Measurements from ENCODE around the gene TNP2. TPM values are rescaled to one million over a fixed set of nuclear protein-coding genes. Genes with fewer than 3 reads are reported as not detected.
"Not testable (repeated sequence)": the region's sequence is repeated elsewhere in the genome, so short reads cannot be mapped to it uniquely, and the experiment has no call there.

The TNP2 gene
- total RNA-seq, 1 donor from 2014 or later, result not detected

DNA sequence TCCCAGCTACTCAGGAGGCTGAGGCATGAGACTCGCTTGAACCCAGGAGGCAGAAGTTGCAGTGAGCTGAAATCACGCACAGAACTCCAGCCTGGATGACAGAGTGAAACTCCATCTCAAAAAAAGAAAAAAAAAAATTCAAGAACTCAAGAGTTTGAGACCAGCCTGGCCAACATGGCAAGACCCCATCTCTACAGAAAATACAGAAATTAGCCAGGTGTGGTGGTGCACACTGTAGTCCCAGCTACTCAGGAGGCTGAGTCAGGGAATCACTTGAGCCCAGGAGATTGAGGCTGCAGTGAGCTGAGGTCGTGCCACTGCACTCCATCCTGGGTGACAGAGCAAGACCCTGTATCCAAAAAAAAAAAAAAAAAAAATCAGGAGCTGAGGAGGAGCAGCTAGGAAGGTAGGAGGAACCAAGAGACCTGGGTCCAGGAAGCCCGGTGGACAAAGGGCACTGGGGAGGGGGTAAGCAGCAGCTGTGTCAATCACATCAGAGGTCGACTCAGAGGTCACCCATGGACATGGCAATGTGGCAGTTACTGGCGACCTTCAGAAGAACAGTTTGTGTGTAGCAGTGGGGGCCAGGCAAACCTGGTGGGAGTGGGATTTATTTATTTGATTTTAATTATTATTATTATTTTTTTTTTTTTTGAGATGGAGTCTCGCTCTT lies 23.1 kb upstream of the TNP2 start:
- H3K27ac Mint-ChIP-seq (ENCODE audit: unreplicated experiment), result no peak overlapping the region
- H3K4me3 Mint-ChIP-seq (ENCODE audit: unreplicated experiment), result no peak overlapping the region
- no peak for DNase-seq (ENCODE audit: low spot score)

DNA sequence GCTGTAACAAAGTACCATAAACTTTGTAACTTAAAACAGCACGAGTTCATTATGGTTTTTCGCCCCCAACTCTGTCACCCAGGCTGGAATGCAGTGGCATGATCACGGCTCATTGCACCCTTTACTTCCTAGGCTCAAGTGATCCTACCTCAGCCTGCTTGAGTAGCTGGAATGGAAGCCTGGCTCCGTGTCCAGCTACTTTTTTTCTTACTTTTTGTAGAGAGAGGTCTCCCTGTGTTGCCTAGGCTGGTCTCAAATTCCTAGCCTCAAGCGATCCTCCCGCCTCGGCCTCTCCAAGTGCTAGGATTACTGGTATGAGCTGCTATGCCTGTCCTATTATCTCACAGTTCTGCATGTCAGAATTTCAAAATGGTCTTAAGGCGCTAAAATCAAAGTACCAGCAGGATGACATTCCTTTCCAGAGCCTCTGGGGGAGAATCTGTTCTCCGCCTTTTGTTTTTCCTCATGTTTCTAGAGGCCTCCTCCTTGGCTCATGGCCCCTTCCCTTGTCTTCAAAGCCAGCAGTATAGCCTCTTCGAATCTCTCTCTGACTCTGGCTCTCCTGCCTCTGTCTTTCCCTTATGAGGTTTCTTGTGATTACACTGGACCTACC lies 22.1 kb upstream of the TNP2 start:
- H3K36me3 Mint-ChIP-seq (ENCODE audit: low read depth), result no peaks in the 10 kb centered on the region
- H3K4me1 Mint-ChIP-seq (ENCODE audit: low read depth), result peaks cover 9% of the 10 kb centered on the region
- DNase-seq (ENCODE audit: low spot score), result no peak
- H3K9me3 Mint-ChIP-seq (ENCODE audit: low read depth), result no peaks in the 10 kb centered on the region
- H3K27me3 Mint-ChIP-seq (ENCODE audit: low read depth), result peaks cover 13% of the 10 kb centered on the region
- H3K4me3 Mint-ChIP-seq (ENCODE audit: unreplicated experiment), result no peak overlapping the region
- no peak overlapping the region for H3K27ac Mint-ChIP-seq (ENCODE audit: unreplicated experiment)
- TF ChIP-seq, protein P1, sequence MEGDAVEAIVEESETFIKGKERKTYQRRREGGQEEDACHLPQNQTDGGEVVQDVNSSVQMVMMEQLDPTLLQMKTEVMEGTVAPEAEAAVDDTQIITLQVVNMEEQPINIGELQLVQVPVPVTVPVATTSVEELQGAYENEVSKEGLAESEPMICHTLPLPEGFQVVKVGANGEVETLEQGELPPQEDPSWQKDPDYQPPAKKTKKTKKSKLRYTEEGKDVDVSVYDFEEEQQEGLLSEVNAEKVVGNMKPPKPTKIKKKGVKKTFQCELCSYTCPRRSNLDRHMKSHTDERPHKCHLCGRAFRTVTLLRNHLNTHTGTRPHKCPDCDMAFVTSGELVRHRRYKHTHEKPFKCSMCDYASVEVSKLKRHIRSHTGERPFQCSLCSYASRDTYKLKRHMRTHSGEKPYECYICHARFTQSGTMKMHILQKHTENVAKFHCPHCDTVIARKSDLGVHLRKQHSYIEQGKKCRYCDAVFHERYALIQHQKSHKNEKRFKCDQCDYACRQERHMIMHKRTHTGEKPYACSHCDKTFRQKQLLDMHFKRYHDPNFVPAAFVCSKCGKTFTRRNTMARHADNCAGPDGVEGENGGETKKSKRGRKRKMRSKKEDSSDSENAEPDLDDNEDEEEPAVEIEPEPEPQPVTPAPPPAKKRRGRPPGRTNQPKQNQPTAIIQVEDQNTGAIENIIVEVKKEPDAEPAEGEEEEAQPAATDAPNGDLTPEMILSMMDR (IDR thresholded peaks at IDR 0.05), result no peak

More for the DNA sequence above, 23.1 kb upstream of the TNP2 start:
- H3K9me3 Mint-ChIP-seq (ENCODE audit: low read depth), result no peaks in the 10 kb centered on the region
- H3K4me1 Mint-ChIP-seq (ENCODE audit: low read depth), result peaks cover 19% of the 10 kb centered on the region
- TF ChIP-seq, protein P1 (IDR thresholded peaks at IDR 0.05), result no peak
- peaks cover 8% of the 10 kb centered on the region for H3K27me3 Mint-ChIP-seq (ENCODE audit: low read depth)
- H3K36me3 Mint-ChIP-seq (ENCODE audit: low read depth), result no peaks in the 10 kb centered on the region

DNA sequence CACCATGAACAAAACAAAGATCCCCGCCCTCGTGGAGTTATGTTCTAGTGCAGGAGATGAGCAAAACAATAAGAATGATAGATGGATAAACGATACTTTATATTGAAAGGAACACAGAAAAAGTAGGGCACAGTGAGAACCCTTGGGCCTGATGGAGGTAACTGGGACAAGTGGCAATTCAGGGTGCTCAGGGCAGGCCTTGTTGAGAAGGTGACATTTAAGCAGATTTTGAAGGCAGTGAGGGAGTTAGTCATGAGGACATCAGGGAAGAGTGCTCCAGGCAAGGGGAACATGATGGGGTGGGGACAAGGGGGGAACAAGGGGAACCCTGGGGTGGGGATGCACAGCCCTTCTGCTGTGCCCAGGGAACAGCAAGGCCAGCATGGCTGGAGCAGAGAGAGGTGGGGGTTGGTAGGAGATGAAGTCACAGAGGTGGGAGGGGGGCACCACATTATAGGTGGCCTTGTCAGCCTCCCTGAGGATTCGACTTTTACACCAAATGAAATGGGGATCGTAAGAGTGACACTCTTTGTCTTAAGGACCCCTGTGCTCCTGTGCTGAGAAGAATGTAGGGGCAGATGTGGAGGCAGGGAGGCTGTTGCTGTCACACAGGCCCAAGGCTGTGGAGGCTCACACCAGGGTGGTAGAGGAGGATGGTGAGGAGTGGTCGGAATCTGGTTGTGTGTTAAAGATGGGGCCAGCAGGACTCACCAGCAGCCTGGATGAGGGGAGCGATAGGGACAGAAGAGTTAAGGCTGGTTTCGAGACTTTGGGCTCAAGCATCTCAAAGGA lies 21.2 kb upstream of the TNP2 start:
- H3K4me3 Mint-ChIP-seq (ENCODE audit: unreplicated experiment), result no peak overlapping the region
- no peak for DNase-seq (ENCODE audit: low spot score)
- H3K9me3 Mint-ChIP-seq (ENCODE audit: low read depth), result no peaks in the 10 kb centered on the region
- TF ChIP-seq, protein P1 (IDR thresholded peaks at IDR 0.05), result no peak
- H3K27ac Mint-ChIP-seq (ENCODE audit: unreplicated experiment), result peak overlapping the region; percentile 23
- peaks cover 4% of the 10 kb centered on the region for H3K4me1 Mint-ChIP-seq (ENCODE audit: low read depth)
- H3K36me3 Mint-ChIP-seq (ENCODE audit: low read depth), result no peaks in the 10 kb centered on the region
- H3K27me3 Mint-ChIP-seq (ENCODE audit: low read depth), result peaks cover 13% of the 10 kb centered on the region

DNA sequence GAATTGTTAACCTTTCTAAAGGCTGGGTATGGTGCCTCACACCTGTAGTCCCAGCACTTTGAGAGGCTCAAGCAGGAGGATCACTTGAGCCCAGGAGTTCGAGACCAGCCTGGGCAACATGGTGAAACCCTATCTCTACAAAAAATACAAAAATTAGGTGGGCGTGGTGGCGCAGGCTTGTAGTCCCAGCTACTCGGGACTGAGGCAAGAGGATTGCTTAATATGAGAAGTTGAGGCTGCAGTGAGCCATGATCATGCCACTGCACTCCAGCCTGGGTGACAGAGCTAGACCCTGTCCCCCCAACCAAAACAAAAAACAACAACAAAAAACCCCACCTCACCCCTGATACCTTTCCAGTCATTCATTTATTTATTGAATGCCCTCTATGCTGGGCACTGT lies 20.6 kb upstream of the TNP2 start:
- not testable (repeated sequence) for H3K4me3 Mint-ChIP-seq (ENCODE audit: unreplicated experiment); H3K27ac Mint-ChIP-seq (ENCODE audit: unreplicated experiment); H3K9me3 Mint-ChIP-seq (ENCODE audit: low read depth); H3K4me1 Mint-ChIP-seq (ENCODE audit: low read depth); H3K36me3 Mint-ChIP-seq (ENCODE audit: low read depth); DNase-seq (ENCODE audit: low spot score)
- peaks cover 13% of the 10 kb centered on the region for H3K27me3 Mint-ChIP-seq (ENCODE audit: low read depth)

DNA sequence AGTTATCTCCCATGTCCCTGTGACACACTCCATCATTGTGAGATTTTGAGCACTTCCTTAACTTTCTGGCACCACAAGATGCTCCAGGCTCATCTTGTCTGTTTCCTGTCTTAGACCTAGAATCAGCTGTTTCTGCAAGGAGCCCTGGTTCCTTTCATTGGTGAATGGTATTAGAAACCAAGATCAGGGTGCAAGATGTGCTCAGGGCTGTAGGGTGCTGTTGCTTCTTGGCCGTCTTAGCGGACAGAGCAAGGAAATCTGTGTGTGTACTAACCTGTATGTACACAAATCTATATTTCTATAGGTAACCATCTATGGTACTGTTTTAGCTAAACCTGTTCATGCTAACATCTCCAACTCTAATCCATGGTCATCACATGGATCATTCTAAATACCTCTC lies 20.1 kb upstream of the TNP2 start:
- DNase-seq (ENCODE audit: low spot score), result no peak
- Mint-ChIP-seq H3K27ac (ENCODE audit: unreplicated experiment) (no peak overlapping the region), H3K27me3 (ENCODE audit: low read depth) (peaks cover 13% of the 10 kb centered on the region), H3K4me3 (ENCODE audit: unreplicated experiment) (no peak overlapping the region), H3K4me1 (ENCODE audit: low read depth) (no peaks in the 10 kb centered on the region), H3K9me3 (ENCODE audit: low read depth) (no peaks in the 10 kb centered on the region), H3K36me3 (ENCODE audit: low read depth) (no peaks in the 10 kb centered on the region)
- TF ChIP-seq, protein P1 (IDR thresholded peaks at IDR 0.05), result no peak
